IPS-18c (cell line): ENCODE measurements around the gene S100A9.
"Not testable (repeated sequence)": the region's sequence is repeated elsewhere in the genome, so short reads cannot be mapped to it uniquely, and the experiment has no call there.

Experiments used
- H3K4me3 ChIP-seq: 2 replicates; pipeline ENCODE4 v1.7.0; 2013; ENCODE audit warnings: low read depth, mild to moderate bottlenecking, low read length, moderate library complexity; ENCODE audit not compliant: insufficient read depth
- H3K9me3 ChIP-seq: one replicate; pipeline ENCODE4 v1.6.1; 2013; ENCODE audit warnings: mild to moderate bottlenecking, low read length, moderate library complexity; ENCODE audit not compliant: control insufficient read depth, insufficient read depth

Gene S100A9

GRCh38 chr1:153342178-153342577 lies 15.5 kb upstream of the S100A9 start:
- no peak overlapping the region for H3K4me3 ChIP-seq
- H3K9me3 ChIP-seq, result no peaks in the 10 kb centered on the region

- H3K9me3 ChIP-seq, result no peaks in the 10 kb centered on the region
- H3K4me3 ChIP-seq, result no peak overlapping the region
Measured at GRCh38 chr1:153343040-153343681, 14.5 kb upstream of the S100A9 start.

GRCh38 chr1:153343811-153344717 lies 13.6 kb upstream of the S100A9 start:
- Histone ChIP-seq H3K9me3 (no peaks in the 10 kb centered on the region), H3K4me3 (no peak overlapping the region)

- no peak overlapping the region for H3K4me3 ChIP-seq
- H3K9me3 ChIP-seq, result no peaks in the 10 kb centered on the region
Measured at GRCh38 chr1:153344718-153345025, 13.0 kb upstream of the S100A9 start.

GRCh38 chr1:153345187-153346076 lies 12.2 kb upstream of the S100A9 start:
- no peak overlapping the region for H3K4me3 ChIP-seq
- no peaks in the 10 kb centered on the region for H3K9me3 ChIP-seq

GRCh38 chr1:153346077-153346723 lies 11.5 kb upstream of the S100A9 start:
- no peaks in the 10 kb centered on the region for H3K9me3 ChIP-seq
- H3K4me3 ChIP-seq, result no peak overlapping the region

- not testable (repeated sequence) for H3K9me3 ChIP-seq, H3K4me3 ChIP-seq
Measured at GRCh38 chr1:153347049-153347448, 10.6 kb upstream of the S100A9 start.

- Histone ChIP-seq H3K9me3 (no peaks in the 10 kb centered on the region), H3K4me3 (no peak overlapping the region)
Measured at GRCh38 chr1:153347856-153348255, 9.8 kb upstream of the S100A9 start.

- Histone ChIP-seq H3K4me3 (no peak within 1 kb of the TSS), H3K9me3 (no peaks in the 10 kb centered on the region)
Measured at GRCh38 chr1:153348511-153349362, 8.9 kb upstream of the S100A9 start, which contains the start of gene PGLYRP4. Gene PGLYRP4 (minus strand): TSS chr1:153348841. CDS start chr1:153347932, 909 bp downstream.

- Histone ChIP-seq H3K9me3 (no peaks in the 10 kb centered on the region), H3K4me3 (no peak overlapping the region)
Measured at GRCh38 chr1:153349363-153350320, 8.0 kb upstream of the S100A9 start.

GRCh38 chr1:153350321-153350957 lies 7.2 kb upstream of the S100A9 start:
- Histone ChIP-seq H3K4me3 (no peak overlapping the region), H3K9me3 (no peaks in the 10 kb centered on the region)

GRCh38 chr1:153352523-153352922 lies 5.1 kb upstream of the S100A9 start:
- no peaks in the 10 kb centered on the region for H3K9me3 ChIP-seq
- H3K4me3 ChIP-seq, result no peak overlapping the region

GRCh38 chr1:153353226-153353947 lies 4.3 kb upstream of the S100A9 start:
- no peaks in the 10 kb centered on the region for H3K9me3 ChIP-seq

GRCh38 chr1:153354515-153355193 lies 3.0 kb upstream of the S100A9 start:
- Histone ChIP-seq H3K9me3 (no peaks in the 10 kb centered on the region), H3K4me3 (no peak overlapping the region)

More at GRCh38 chr1:153353226-153353947, 4.3 kb upstream of the S100A9 start:
- no peak overlapping the region for H3K4me3 ChIP-seq
